Suprapubic skin (tissue), 4 donors: ENCODE data around the gene PRIMA1. TPM values are rescaled to one million over a fixed set of nuclear protein-coding genes. Genes with fewer than 3 reads are reported as not detected.

Experiments used
- DNase-seq, 2 donors: peaks; one replicate each; pipeline ENCODE4 v3.0.0-alpha.2; 2019; ENCODE audit warnings: low spot score in 2 of 2
- H3K27ac ChIP-seq: fragments of 200-600 bp; sonication (generic); one replicate; pipeline ENCODE4 v1.5.1; 2019
- H3K27me3 ChIP-seq: fragments of 200-600 bp; sonication (generic); one replicate; pipeline ENCODE4 v1.5.1; 2019
- H3K36me3 ChIP-seq: fragments of 200-600 bp; sonication (generic); one replicate; pipeline ENCODE4 v1.5.1; 2019
- H3K4me1 ChIP-seq: fragments of 200-600 bp; sonication (generic); one replicate; pipeline ENCODE4 v1.5.1; 2019
- H3K4me3 ChIP-seq: fragments of 200-600 bp; sonication (generic); one replicate; pipeline ENCODE4 v1.5.1; 2019; ENCODE audit warnings: mild to moderate bottlenecking
- H3K9me3 ChIP-seq: fragments of 200-600 bp; sonication (generic); one replicate; pipeline ENCODE4 v1.5.1; 2019
- CTCF ChIP-seq, 2 donors: fragments of 200-600 bp in 1 of 2; fragments of 450-650 bp in 1 of 2; sonication (generic) in 1 of 2; IDR thresholded peaks; one replicate each; pipeline ENCODE4 v1.5.1; 2016 to 2019; ENCODE audit warnings: antibody characterized with exemption in 2 of 2, mild to moderate bottlenecking in 1 of 2, moderate library complexity in 1 of 2
- EP300 ChIP-seq: sonication (generic); formaldehyde crosslinking; IDR thresholded peaks from one replicate; pipeline ENCODE4 v1.6.1; 2017; ENCODE audit warnings: antibody characterized with exemption
- POLR2A ChIP-seq, 2 donors: fragments of 450-650 bp; IDR thresholded peaks; one replicate each; pipeline ENCODE4 v1.6.1; 2017; ENCODE audit warnings: antibody characterized with exemption in 2 of 2, mild to moderate bottlenecking in 2 of 2, moderate library complexity in 2 of 2
- POLR2AphosphoS5 ChIP-seq, 3 donors: sonication (generic); formaldehyde crosslinking; IDR thresholded peaks; one replicate each; pipeline ENCODE4 v1.6.1; 2017; ENCODE audit warnings: antibody characterized with exemption in 3 of 3
- WGBS: methylation state at CpG from one replicate; pipeline ENCODE4 v1.1.5; 2018; 5-methylcytosine and 5-hydroxymethylcytosine counted together
- total RNA-seq, 4 donors: library from RNA; depleted of rRNA; stranded (reverse); fragments of >200 nt; gene quantifications; one replicate each; pipeline ENCODE4 v1.1.0, GENCODE V29; 2016

PRIMA1 gene
- total RNA-seq, 4 donors from 2014 or later, result 3.1 to 6.1 (median 3.6) TPM

DNA sequence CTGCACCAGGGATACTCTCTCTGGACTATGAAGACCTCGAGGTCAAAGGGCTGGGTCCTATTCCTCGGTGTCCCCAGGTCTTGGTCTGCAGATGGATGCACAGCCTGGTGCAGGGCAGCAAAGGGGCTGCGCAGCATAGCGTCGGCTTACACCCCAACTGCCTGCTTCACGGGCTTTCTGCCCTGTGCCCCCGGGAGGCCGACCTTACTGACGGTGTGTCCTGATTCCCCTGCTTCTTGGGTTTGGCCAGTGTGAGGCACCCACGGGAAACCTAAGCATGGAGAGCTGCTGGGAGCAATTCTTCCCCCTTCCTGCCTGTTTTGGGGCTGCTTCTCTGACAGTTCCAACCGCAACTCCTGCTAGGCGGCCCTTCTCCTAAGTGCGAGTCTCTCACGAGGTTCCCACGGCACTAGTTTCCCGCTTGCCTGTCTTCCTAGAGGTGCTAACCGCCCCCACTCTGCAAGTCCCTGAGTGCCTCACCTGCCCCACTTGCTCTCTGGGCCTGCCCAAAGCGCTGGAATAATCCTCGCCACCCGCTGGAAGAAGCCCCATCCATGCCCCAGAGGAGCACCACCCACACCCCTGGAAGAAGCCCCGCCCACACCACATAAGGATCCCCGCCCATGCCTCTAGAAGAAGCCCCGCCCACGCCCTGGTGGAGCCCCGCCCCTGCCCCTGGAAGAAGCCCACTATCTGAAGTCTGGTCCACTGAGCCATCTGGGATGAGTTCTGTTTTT is 54.0 kb downstream of the PRIMA1 start:
- TF ChIP-seq CTCF (IDR thresholded peaks at IDR 0.05) (no peak), POLR2AphosphoS5 (IDR thresholded peaks at IDR 0.05) (no peak), EP300 (no peak), POLR2A (IDR thresholded peaks at IDR 0.05) (no peak)
- no peaks in the 10 kb centered on the region for H3K36me3 ChIP-seq
- H3K4me3 ChIP-seq, result no peak overlapping the region
- WGBS, result 88% methylated on average over 25 of the region's 25 CpGs
- no peaks in the 10 kb centered on the region for H3K9me3 ChIP-seq
- H3K27me3 ChIP-seq, result no peaks in the 10 kb centered on the region
- H3K27ac ChIP-seq, result no peak overlapping the region
- no peaks in the 10 kb centered on the region for H3K4me1 ChIP-seq
- no peak for DNase-seq

- WGBS, result 78% methylated on average over 6 of the region's 6 CpGs
- Histone ChIP-seq H3K4me1 (no peaks in the 10 kb centered on the region), H3K36me3 (no peaks in the 10 kb centered on the region), H3K27ac (no peak overlapping the region), H3K9me3 (no peaks in the 10 kb centered on the region), H3K4me3 (no peak overlapping the region), H3K27me3 (no peaks in the 10 kb centered on the region)
- TF ChIP-seq POLR2AphosphoS5 (IDR thresholded peaks at IDR 0.05) (no peak), EP300 (no peak), POLR2A (IDR thresholded peaks at IDR 0.05) (no peak), CTCF (IDR thresholded peaks at IDR 0.05) (no peak)
- no peak for DNase-seq
These were observed 54.7 kb downstream of the PRIMA1 start for GRCh38 chr14:93733631-93734030.

DNA sequence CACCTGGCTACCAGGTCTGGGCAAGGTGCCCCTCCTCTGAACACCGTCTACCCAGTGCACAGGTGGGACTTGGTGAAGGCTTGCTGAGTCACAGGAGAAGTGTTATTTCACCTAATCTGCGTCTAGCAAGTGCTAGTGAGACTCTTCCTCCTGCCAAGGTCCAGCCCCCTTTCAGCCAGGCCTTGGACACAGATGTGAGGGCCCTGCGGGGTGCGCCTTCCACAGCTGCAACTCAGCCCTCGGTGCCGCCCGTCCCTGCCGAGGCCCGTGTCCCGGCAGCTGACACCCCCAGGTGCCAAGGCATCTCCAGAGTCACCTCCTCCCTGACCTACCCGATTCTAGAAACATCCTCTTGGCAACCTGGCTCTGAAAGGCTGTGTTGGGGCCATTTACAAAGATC is 55.1 kb downstream of the PRIMA1 start:
- DNase-seq, result no peak
- Histone ChIP-seq H3K27ac (no peak overlapping the region), H3K4me3 (no peak overlapping the region), H3K9me3 (no peaks in the 10 kb centered on the region), H3K4me1 (no peaks in the 10 kb centered on the region), H3K36me3 (no peaks in the 10 kb centered on the region), H3K27me3 (no peaks in the 10 kb centered on the region)
- TF ChIP-seq EP300 (no peak), POLR2A (IDR thresholded peaks at IDR 0.05) (no peak), CTCF (IDR thresholded peaks at IDR 0.05) (no peak), POLR2AphosphoS5 (IDR thresholded peaks at IDR 0.05) (no peak)
- 58% methylated on average over 11 of the region's 11 CpGs for WGBS

GRCh38 chr14:93732524-93732923 is 55.8 kb downstream of the PRIMA1 start:
- Histone ChIP-seq H3K27ac (no peak overlapping the region), H3K9me3 (no peaks in the 10 kb centered on the region), H3K27me3 (no peaks in the 10 kb centered on the region), H3K4me1 (no peaks in the 10 kb centered on the region), H3K4me3 (no peak overlapping the region), H3K36me3 (no peaks in the 10 kb centered on the region)
- no peak for DNase-seq
- no peak for TF ChIP-seq EP300
- 93% methylated on average over 10 of the region's 10 CpGs for WGBS

- H3K36me3 ChIP-seq, result no peaks in the 10 kb centered on the region
- H3K27ac ChIP-seq, result no peak overlapping the region
- no peaks in the 10 kb centered on the region for H3K4me1 ChIP-seq
- TF ChIP-seq POLR2AphosphoS5 (IDR thresholded peaks at IDR 0.05) (no peak), EP300 (no peak), CTCF (IDR thresholded peaks at IDR 0.05) (no peak), POLR2A (IDR thresholded peaks at IDR 0.05) (no peak)
- no peak for DNase-seq
- no peaks in the 10 kb centered on the region for H3K9me3 ChIP-seq
- H3K4me3 ChIP-seq, result no peak overlapping the region
- no peaks in the 10 kb centered on the region for H3K27me3 ChIP-seq
- 72% methylated on average over 6 of the region's 7 CpGs for WGBS
These were observed 56.5 kb downstream of the PRIMA1 start for GRCh38 chr14:93731753-93732152.

- H3K36me3 ChIP-seq, result no peaks in the 10 kb centered on the region
- no peak overlapping the region for H3K4me3 ChIP-seq
- 83% methylated on average over 10 of the region's 10 CpGs for WGBS
- H3K9me3 ChIP-seq, result no peaks in the 10 kb centered on the region
- TF ChIP-seq CTCF (IDR thresholded peaks at IDR 0.05) (no peak), EP300 (no peak), POLR2AphosphoS5 (IDR thresholded peaks at IDR 0.05) (no peak), POLR2A (IDR thresholded peaks at IDR 0.05) (no peak)
- no peak overlapping the region for H3K27ac ChIP-seq
- no peaks in the 10 kb centered on the region for H3K27me3 ChIP-seq
- H3K4me1 ChIP-seq, result no peaks in the 10 kb centered on the region
- no peak for DNase-seq
These were observed 58.3 kb downstream of the PRIMA1 start for GRCh38 chr14:93729993-93730392.
